HG03439 (cell line): ENCODE results near the gene RCSD1.

Experiments used
- ATAC-seq: cut with Tn5 transposase; IDR thresholded peaks from one replicate; pipeline ENCODE4 v1.9.1; 2021; ENCODE audit warnings: mild to moderate bottlenecking, moderate library complexity; ENCODE audit not compliant: unreplicated experiment

The RCSD1 gene

GRCh38 chr1:167683226-167683625 lies 53.2 kb downstream of the RCSD1 start:
- no peak for ATAC-seq

GRCh38 chr1:167683641-167684502 lies 53.8 kb downstream of the RCSD1 start:
- no peak for ATAC-seq

- ATAC-seq, result no peak
Measured at GRCh38 chr1:167685844-167686243, 55.8 kb downstream of the RCSD1 start.

GRCh38 chr1:167687919-167688519 lies 58.0 kb downstream of the RCSD1 start:
- peak; percentile 62 for ATAC-seq

GRCh38 chr1:167689567-167689920 lies 59.5 kb downstream of the RCSD1 start:
- ATAC-seq, result no peak

GRCh38 chr1:167690053-167690452 lies 60.0 kb downstream of the RCSD1 start:
- no peak for ATAC-seq

GRCh38 chr1:167693425-167694045 lies 63.5 kb downstream of the RCSD1 start:
- no peak for ATAC-seq

- ATAC-seq, result no peak
Measured at GRCh38 chr1:167694691-167695090, 64.7 kb downstream of the RCSD1 start.

GRCh38 chr1:167695147-167695546 lies 65.1 kb downstream of the RCSD1 start:
- no peak for ATAC-seq

- ATAC-seq, result no peak
Measured at GRCh38 chr1:167695756-167696561, 65.9 kb downstream of the RCSD1 start.

GRCh38 chr1:167697667-167698141 lies 67.7 kb downstream of the RCSD1 start:
- ATAC-seq, result no peak

- no peak for ATAC-seq
Measured at GRCh38 chr1:167698313-167698712, 68.3 kb downstream of the RCSD1 start.

GRCh38 chr1:167701510-167701909 lies 71.5 kb downstream of the RCSD1 start:
- no peak for ATAC-seq

GRCh38 chr1:167703557-167703956 lies 73.5 kb downstream of the RCSD1 start:
- ATAC-seq, result no peak

GRCh38 chr1:167704715-167705114 lies 74.7 kb downstream of the RCSD1 start:
- ATAC-seq, result no peak

GRCh38 chr1:167705250-167705649 lies 75.2 kb downstream of the RCSD1 start:
- ATAC-seq, result no peak

- no peak for ATAC-seq
Measured at GRCh38 chr1:167706363-167706762, 76.3 kb downstream of the RCSD1 start.

GRCh38 chr1:167706931-167707877 lies 77.2 kb downstream of the RCSD1 start:
- ATAC-seq, result peak; percentile 48

- no peak for ATAC-seq
Measured at GRCh38 chr1:167707942-167708341, 77.9 kb downstream of the RCSD1 start.

GRCh38 chr1:167708940-167709389 lies 78.9 kb downstream of the RCSD1 start:
- ATAC-seq, result no peak
